GM19452 (cell line): ENCODE measurements around the gene FKBP6.
"Not testable (repeated sequence)": the region's sequence is repeated elsewhere in the genome, so short reads cannot be mapped to it uniquely, and the experiment has no call there.

Experiments
- ATAC-seq: cut with Tn5 transposase; IDR thresholded peaks from one replicate; pipeline ENCODE4 v1.9.1; 2021; ENCODE audit not compliant: unreplicated experiment

The FKBP6 gene

DNA sequence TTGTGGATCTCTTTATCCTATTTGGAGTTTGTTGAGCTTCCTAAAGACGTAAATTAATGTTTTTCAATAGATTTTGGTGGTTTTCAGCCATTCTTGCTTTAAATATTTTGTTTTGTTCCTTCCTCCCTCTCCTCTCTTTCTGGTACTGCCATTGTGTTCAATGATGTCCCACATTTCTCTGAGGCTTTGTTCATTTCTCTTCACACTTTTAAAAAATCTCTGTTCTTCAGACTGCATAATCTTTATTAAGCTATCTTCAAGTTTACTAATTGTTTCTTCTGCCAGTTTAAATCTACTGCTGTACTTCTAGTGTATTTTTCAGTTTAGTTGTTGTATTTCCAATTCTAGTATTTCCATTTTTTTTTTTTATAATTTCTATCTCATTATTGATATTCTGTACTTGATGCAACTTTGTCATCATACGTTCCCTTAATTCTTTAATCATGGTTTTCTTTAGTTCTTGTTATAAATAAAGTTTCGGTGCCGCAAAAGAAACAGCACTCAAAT, 60.0 kb downstream of the FKBP6 start:
- ATAC-seq = no peak

GRCh38 chr7:73391396-73391795, 63.4 kb downstream of the FKBP6 start:
- ATAC-seq = no peak

GRCh38 chr7:73394422-73394821, 66.5 kb downstream of the FKBP6 start:
- ATAC-seq = no peak

GRCh38 chr7:73395538-73396503, 67.9 kb downstream of the FKBP6 start:
- ATAC-seq = no peak

DNA sequence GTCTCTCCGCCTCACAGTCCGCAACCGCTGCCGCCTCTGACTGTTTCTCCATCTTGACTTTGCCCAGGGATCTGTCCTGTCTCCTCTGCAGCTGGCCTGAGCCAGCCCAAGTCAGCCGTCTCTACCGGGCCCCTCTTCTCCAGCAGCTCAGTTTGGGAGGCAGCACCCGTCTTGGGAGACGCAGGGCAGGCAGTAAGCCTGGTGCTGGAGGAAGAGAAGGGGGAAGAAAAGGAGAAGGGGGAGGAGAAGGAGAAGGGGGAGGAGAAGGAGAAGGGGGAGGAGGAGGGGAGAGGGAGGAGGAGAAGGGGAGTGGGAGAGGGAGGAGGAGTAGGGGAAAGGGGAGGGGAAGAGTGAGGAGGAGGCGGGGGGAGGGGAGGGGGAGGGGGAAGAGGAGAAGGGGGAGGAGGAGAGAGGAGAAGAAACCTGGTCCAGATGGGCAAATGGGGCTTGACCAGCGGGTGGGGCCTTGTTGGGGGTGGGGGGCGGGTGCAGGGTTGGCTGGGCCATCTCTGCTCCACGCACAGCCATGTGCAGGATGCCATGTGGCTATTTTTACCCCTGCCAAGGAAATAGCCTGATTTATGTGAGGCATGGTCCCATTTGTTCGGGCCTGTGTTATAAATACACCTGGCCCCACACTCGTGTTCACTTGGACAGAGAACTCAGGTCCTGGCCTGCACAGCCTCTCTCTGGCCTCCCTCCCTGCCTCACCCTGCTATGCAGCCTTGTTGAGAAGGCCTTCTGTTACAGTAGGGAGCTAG, 69.7 kb downstream of the FKBP6 start:
- no peak for ATAC-seq

DNA sequence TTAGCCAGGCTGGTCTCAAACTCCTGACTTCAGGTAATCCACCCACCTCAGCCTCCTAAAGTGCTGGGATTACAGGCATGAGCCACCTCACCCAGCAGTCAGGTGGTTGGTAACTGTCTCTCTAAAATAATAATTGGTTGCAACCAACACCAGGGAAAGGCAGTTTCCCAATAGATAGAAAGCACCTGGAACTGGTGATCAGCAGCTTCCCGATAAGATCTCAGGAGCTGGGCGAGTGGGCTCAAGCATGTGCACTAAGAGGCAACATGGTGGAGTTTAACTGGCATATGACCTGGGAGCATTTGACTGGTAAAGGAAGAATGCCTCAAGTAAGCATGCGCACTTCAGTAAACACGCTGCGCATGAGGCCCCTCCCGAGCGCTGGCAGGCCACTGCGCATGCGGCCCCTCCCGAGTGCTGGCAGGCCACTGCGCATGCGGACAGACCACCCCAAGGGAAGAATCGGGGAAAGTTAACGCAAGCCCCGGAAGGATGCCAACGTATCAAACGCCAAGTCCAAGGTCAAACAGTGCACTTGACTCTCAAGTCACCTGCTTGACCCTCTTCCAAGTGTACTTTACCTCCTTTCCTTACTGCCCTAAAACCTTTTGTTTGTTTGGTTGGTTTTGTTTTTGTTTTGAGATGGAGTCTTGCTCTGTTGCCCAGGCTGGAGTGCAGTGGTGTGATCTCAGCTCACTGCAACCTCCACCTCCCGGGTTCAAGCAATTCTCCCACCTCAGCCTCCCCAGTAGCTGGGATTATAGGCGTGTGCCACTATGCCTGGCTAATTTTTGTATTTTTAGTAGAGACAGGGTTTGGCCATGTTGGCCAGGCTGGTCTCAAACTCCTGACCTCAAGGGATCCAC, 71.5 kb downstream of the FKBP6 start:
- ATAC-seq = not testable (repeated sequence)

DNA sequence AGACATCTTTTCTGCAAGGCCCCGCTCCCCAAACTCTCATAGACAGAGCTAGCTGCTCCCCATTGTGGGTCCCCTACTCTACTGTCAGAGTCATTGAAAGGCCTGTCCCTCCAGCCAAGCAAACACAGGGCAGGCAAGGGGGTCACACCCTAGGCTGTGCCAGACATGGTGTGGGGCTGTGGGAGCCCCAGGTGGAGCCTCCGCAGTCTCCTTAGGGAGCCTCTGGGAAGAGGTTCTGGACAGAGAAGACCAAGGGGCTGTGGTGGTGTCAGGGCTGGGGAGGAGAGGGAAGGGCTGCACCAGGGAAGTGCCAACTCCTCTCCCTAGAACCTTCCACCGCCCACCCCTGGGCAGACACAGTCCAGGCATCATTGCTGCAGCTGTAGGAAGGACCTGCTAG, 76.9 kb downstream of the FKBP6 start:
- ATAC-seq = not testable (repeated sequence)
